Ammon's horn (tissue), 1 donor: ENCODE results near the gene JAKMIP2.
"Not testable (repeated sequence)": the region's sequence is repeated elsewhere in the genome, so short reads cannot be mapped to it uniquely, and the experiment has no call there.

Experiments used
- DNase-seq: peaks from one replicate; pipeline ENCODE4 v3.0.0-alpha.2; 2016; ENCODE audit warnings: low spot score

Gene JAKMIP2

GRCh38 chr5:147782110-147783028, at the start of gene JAKMIP2:
TSS of gene JAKMIP2 (minus strand) at chr5:147782728. CDS start at chr5:147671806, 110,922 bp downstream.
- DNase-seq = peak; percentile 99

- no peak for DNase-seq
These were observed 48.9 kb upstream of the JAKMIP2 start, which contains the start of gene SPINK1 for GRCh38 chr5:147831465-147831864. TSS of gene SPINK1 (minus strand) at chr5:147831671. CDS start at chr5:147831577, 94 bp downstream.

GRCh38 chr5:147830035-147830434, 47.5 kb upstream of the JAKMIP2 start:
- no peak for DNase-seq

- DNase-seq = not testable (repeated sequence)
These were observed 44.5 kb upstream of the JAKMIP2 start for GRCh38 chr5:147827017-147827416.

GRCh38 chr5:147826361-147826760, 43.8 kb upstream of the JAKMIP2 start:
- DNase-seq = no peak

- DNase-seq = peak; percentile 90
These were observed 40.4 kb upstream of the JAKMIP2 start for GRCh38 chr5:147822686-147823491.

- not testable (repeated sequence) for DNase-seq
These were observed 39.7 kb upstream of the JAKMIP2 start for GRCh38 chr5:147822222-147822621.

- DNase-seq = no peak
These were observed 39.2 kb upstream of the JAKMIP2 start for GRCh38 chr5:147821766-147822165.

- DNase-seq = no peak
These were observed 36.8 kb upstream of the JAKMIP2 start for GRCh38 chr5:147819261-147819770.

GRCh38 chr5:147818290-147818689, 35.8 kb upstream of the JAKMIP2 start:
- DNase-seq = no peak

GRCh38 chr5:147813696-147814095, 31.2 kb upstream of the JAKMIP2 start:
- no peak for DNase-seq

GRCh38 chr5:147809830-147810666, 27.5 kb upstream of the JAKMIP2 start:
- DNase-seq = no peak

GRCh38 chr5:147805030-147805454, 22.5 kb upstream of the JAKMIP2 start:
- no peak for DNase-seq

- DNase-seq = no peak
These were observed 21.8 kb upstream of the JAKMIP2 start for GRCh38 chr5:147804334-147804733.

GRCh38 chr5:147803926-147804325, 21.4 kb upstream of the JAKMIP2 start:
- DNase-seq = no peak

- DNase-seq = not testable (repeated sequence)
These were observed 20.6 kb upstream of the JAKMIP2 start for GRCh38 chr5:147803161-147803560.

GRCh38 chr5:147801461-147801860, 18.9 kb upstream of the JAKMIP2 start:
- DNase-seq = no peak

- no peak for DNase-seq
These were observed 18.0 kb upstream of the JAKMIP2 start for GRCh38 chr5:147800491-147800890.

GRCh38 chr5:147796556-147797308, 14.2 kb upstream of the JAKMIP2 start:
- no peak for DNase-seq

- DNase-seq = no peak
These were observed 8.7 kb upstream of the JAKMIP2 start for GRCh38 chr5:147791181-147791580.

GRCh38 chr5:147789820-147790219, 7.3 kb upstream of the JAKMIP2 start:
- DNase-seq = no peak
